Upper lobe of left lung (tissue), 6 donors: Measurements from ENCODE around the gene POGK. TPM values are rescaled to one million over a fixed set of nuclear protein-coding genes. Genes with fewer than 3 reads are reported as not detected.

Source experiments
- ATAC-seq, 2 donors: fragments of 200-7000 bp; cut with Tn5 transposase; one replicate each; pipeline ENCODE4 v1.9.1; 2022; ENCODE audit warnings: mild to moderate bottlenecking in 2 of 2, moderate library complexity in 2 of 2; ENCODE audit not compliant: low FRiP score in 2 of 2
- DNase-seq, 2 donors: peaks; one replicate each; pipeline ENCODE4 v3.0.0-alpha.2; 2019 to 2020
- H3K27ac ChIP-seq, 4 donors: fragments of 200-600 bp; sonication (generic); one replicate each; pipeline ENCODE4 v1.5.1; 2016 to 2019
- H3K27me3 ChIP-seq, 4 donors: fragments of 200-600 bp; sonication (generic); one replicate each; pipeline ENCODE4 v1.5.1; 2017 to 2019
- H3K36me3 ChIP-seq, 4 donors: fragments of 200-600 bp; sonication (generic); one replicate each; pipeline ENCODE4 v1.5.1; 2016 to 2019
- H3K4me1 ChIP-seq, 4 donors: fragments of 200-600 bp; sonication (generic); one replicate each; pipeline ENCODE4 v1.5.1; 2018 to 2019
- H3K4me3 ChIP-seq, 4 donors: fragments of 200-600 bp; sonication (generic); one replicate each; pipeline ENCODE4 v1.5.1; 2017 to 2019; ENCODE audit warnings: mild to moderate bottlenecking in 2 of 4, moderate library complexity in 1 of 4
- H3K9me3 ChIP-seq, 4 donors: fragments of 200-600 bp; sonication (generic); one replicate each; pipeline ENCODE4 v1.5.1; 2018 to 2019
- EP300 ChIP-seq, 4 donors: sonication (generic); formaldehyde crosslinking; IDR thresholded peaks; one replicate each; pipeline ENCODE4 v1.5.1; 2017; ENCODE audit warnings: antibody characterized with exemption in 4 of 4, control low read depth in 2 of 4
- POLR2A ChIP-seq, 4 donors: fragments of 450-650 bp; IDR thresholded peaks; one replicate each; pipeline ENCODE4 v1.5.1; 2016 to 2017; ENCODE audit warnings: antibody characterized with exemption in 4 of 4, mild to moderate bottlenecking in 2 of 4
- POLR2AphosphoS5 ChIP-seq, 2 donors: sonication (generic); formaldehyde crosslinking; IDR thresholded peaks; one replicate each; pipeline ENCODE4 v1.5.1; 2017; ENCODE audit warnings: antibody characterized with exemption in 2 of 2
- WGBS, 2 donors: methylation state at CpG; one replicate each; pipeline ENCODE4 v1.1.5; 2017 to 2018; 5-methylcytosine and 5-hydroxymethylcytosine counted together
- total RNA-seq, 6 donors: library from RNA; depleted of rRNA in 4 of 6; stranded (reverse); fragments of >200 nt in 4 of 6; gene quantifications; one replicate each; pipeline versions ENCODE4 v1.1.0 to v1.2.1, GENCODE V29; 2016 to 2021
- TF ChIP-seq, protein P1 (sequence below), 6 experiments: fragments of 450-650 bp in 4 of 6; fragments of 200-600 bp in 2 of 6; sonication (generic) in 2 of 6; IDR thresholded peaks; one replicate each; pipeline ENCODE4 v1.5.1; 2016 to 2019; ENCODE audit warnings: antibody characterized with exemption in 6 of 6
- donor health status: DM: no; HTN: no; CAD: no; lungs with moderate emphysema.
- donor health status: DM: no; HTN: yes; CAD: no; lungs with severe emphysema.

The POGK gene
- total RNA-seq, 6 donors from 2014 or later = 45.9 to 78.0 (median 67.8) TPM

DNA sequence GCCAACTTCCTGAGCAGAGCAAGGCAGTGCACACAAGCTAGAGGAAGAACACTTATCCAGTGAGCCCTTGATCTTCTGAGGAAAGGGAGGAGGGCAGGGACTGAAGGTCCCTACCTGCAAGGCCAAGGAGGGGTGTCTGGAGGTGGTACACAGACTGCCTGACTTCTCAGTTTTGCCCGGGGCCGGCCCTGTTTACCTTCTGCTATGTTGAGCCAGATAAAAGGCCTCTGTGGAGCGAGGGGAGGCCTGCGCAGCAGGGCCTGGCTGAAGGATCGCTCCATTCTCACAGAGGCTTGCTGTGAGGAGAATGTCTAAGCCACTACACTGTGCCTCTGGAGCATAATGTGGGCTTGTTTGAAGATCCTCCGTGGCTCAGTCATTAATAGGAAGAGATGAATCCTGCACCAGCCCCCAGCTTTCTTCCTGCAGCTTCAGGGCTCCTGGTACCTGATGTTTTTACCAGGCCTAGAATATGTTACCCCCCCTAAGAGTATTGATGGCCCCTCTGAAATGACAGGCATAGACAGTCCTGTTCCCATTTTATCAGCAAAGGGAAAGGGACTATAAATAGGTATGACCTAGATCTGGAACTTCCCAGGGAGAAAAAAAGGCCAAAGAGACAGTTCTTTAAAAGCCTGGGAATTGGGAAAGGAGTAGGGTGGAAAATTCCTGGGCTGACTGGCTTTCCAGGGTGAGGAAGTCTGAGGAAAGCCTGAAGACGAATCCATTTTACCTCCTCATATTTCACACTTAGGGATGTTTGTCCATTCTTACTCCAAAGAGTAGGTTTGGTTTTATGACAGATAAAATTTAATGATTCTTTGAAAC, 4.7 kb downstream of the POGK start:
- 55 to 66% methylated on average over 4 to 7 of the region's 7 CpGs for WGBS, 2 donors
- TF ChIP-seq POLR2AphosphoS5 (IDR thresholded peaks at IDR 0.05) (no peak), POLR2A (IDR thresholded peaks at IDR 0.05) (no peak), EP300 (IDR thresholded peaks at IDR 0.05) (no peak)
- TF ChIP-seq, protein P1, sequence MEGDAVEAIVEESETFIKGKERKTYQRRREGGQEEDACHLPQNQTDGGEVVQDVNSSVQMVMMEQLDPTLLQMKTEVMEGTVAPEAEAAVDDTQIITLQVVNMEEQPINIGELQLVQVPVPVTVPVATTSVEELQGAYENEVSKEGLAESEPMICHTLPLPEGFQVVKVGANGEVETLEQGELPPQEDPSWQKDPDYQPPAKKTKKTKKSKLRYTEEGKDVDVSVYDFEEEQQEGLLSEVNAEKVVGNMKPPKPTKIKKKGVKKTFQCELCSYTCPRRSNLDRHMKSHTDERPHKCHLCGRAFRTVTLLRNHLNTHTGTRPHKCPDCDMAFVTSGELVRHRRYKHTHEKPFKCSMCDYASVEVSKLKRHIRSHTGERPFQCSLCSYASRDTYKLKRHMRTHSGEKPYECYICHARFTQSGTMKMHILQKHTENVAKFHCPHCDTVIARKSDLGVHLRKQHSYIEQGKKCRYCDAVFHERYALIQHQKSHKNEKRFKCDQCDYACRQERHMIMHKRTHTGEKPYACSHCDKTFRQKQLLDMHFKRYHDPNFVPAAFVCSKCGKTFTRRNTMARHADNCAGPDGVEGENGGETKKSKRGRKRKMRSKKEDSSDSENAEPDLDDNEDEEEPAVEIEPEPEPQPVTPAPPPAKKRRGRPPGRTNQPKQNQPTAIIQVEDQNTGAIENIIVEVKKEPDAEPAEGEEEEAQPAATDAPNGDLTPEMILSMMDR (IDR thresholded peaks at IDR 0.05) = no peak
- H3K36me3 ChIP-seq = peaks cover 18 to 79% (median 63%) of the 10 kb centered on the region in 4 donors
- H3K27ac ChIP-seq = peak overlapping the region in 3 of 4 donors; percentile 41 to 72 (median 55)
- H3K27me3 ChIP-seq = no peaks in the 10 kb centered on the region
- H3K4me3 ChIP-seq = no peak overlapping the region
- no peaks in the 10 kb centered on the region for H3K9me3 ChIP-seq
- DNase-seq = peak in 1 of 2 donors; percentile 26
- no peak for ATAC-seq
- peaks cover 43 to 66% (median 54%) of the 10 kb centered on the region in 4 donors for H3K4me1 ChIP-seq

DNA sequence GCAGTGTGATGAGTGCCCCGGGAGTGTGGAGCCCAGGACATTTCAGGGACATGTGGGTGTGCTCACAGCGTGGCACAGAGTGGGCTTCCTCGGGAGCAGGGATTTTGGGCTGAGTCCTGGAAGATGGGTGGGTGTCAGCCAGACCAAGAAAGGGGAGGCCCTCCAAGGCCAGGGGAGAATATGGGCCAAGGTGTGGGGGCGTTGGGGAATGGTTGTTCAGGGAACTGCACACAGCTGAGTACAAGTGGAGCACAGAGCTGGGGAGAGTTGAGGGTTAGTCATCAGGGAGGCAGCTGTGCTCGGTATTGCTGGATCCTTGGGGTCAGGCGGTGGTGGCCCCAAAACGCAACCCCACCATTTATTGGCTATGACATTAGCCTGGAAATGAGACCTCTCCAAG, 5.5 kb downstream of the POGK start:
- H3K27me3 ChIP-seq = no peaks in the 10 kb centered on the region
- no peaks in the 10 kb centered on the region for H3K9me3 ChIP-seq
- H3K36me3 ChIP-seq = peaks cover 22 to 87% (median 71%) of the 10 kb centered on the region in 4 donors
- no peak for ATAC-seq
- TF ChIP-seq, protein P1 (IDR thresholded peaks at IDR 0.05) = no peak
- TF ChIP-seq POLR2AphosphoS5 (IDR thresholded peaks at IDR 0.05) (no peak), POLR2A (IDR thresholded peaks at IDR 0.05) (no peak), EP300 (IDR thresholded peaks at IDR 0.05) (no peak)
- peaks cover 43 to 65% (median 54%) of the 10 kb centered on the region in 4 donors for H3K4me1 ChIP-seq
- no peak overlapping the region for H3K4me3 ChIP-seq
- peak overlapping the region in 2 of 4 donors; percentile 55 to 72 for H3K27ac ChIP-seq
- 73 to 90% methylated on average over 5 to 7 of the region's 7 CpGs for WGBS, 2 donors
- no peak for DNase-seq

DNA sequence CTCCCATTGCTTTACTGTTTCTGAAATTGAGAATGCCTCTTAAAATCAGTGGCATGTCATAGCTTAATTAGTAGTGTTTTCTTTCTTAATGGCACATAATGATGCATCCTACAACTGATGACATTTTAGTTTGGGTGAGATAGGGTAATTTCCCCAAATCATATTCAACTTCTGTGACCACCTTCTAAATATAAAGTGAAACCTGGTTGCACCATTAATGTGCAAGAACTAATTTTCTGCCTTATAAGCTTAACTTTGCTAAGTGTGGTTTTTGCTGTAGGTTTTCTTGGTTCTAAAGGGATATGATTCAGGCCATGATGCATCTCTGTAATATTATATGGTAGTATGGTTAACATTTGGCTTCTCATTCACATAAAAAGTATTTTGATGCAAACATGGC, 8.9 kb downstream of the POGK start:
- TF ChIP-seq, protein P1 (IDR thresholded peaks at IDR 0.05) = no peak
- TF ChIP-seq POLR2A (IDR thresholded peaks at IDR 0.05) = no peak
- no peak for TF ChIP-seq EP300 (IDR thresholded peaks at IDR 0.05)
- TF ChIP-seq POLR2AphosphoS5 (IDR thresholded peaks at IDR 0.05) = no peak
- no peak for ATAC-seq
- DNase-seq = no peak
- Histone ChIP-seq H3K27me3 (no peaks in the 10 kb centered on the region), H3K4me3 (no peak overlapping the region), H3K9me3 (no peaks in the 10 kb centered on the region), H3K27ac (no peak overlapping the region), H3K4me1 (peaks cover 17 to 36% (median 27%) of the 10 kb centered on the region in 4 donors), H3K36me3 (peaks cover 39 to 98% (median 77%) of the 10 kb centered on the region in 4 donors)

DNA sequence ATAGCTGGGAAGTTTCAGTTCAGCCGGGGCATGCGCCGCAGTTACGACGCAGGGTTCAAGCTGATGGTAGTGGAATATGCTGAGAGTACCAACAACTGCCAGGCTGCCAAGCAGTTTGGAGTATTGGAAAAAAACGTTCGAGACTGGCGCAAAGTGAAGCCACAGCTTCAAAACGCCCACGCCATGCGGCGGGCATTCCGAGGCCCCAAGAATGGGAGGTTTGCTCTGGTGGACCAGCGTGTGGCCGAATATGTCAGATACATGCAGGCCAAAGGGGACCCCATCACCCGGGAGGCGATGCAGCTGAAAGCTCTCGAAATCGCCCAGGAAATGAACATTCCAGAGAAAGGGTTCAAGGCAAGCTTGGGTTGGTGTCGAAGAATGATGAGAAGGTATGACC, 9.9 kb downstream of the POGK start:
- TF ChIP-seq, protein P1 (IDR thresholded peaks at IDR 0.05) = no peak
- TF ChIP-seq EP300 (IDR thresholded peaks at IDR 0.05) (no peak), POLR2AphosphoS5 (IDR thresholded peaks at IDR 0.05) (no peak), POLR2A (IDR thresholded peaks at IDR 0.05) (no peak)
- Histone ChIP-seq H3K27ac (no peak overlapping the region), H3K27me3 (no peaks in the 10 kb centered on the region), H3K9me3 (no peaks in the 10 kb centered on the region), H3K36me3 (peaks cover 39 to 98% (median 74%) of the 10 kb centered on the region in 4 donors), H3K4me1 (peaks cover 10 to 27% (median 19%) of the 10 kb centered on the region in 4 donors), H3K4me3 (no peak overlapping the region)
- 95 to 97% methylated on average over 20 of the region's 20 CpGs for WGBS, 2 donors
- ATAC-seq (no peak), DNase-seq (peak in 1 of 2 donors; percentile 53)
